Activated CD4-positive, alpha-beta T cell treated with anti-CD3 and anti-CD28 coated beads, Interleukin-2, Interleukin-4, amounts not matched to agents 100 ng/mL and 50 ng/mL, durations not matched to agents 16 hours and 8 hours (primary cell): ENCODE results near the gene COQ9.
"Not testable (repeated sequence)": the region's sequence is repeated elsewhere in the genome, so short reads cannot be mapped to it uniquely, and the experiment has no call there.

Source experiments
- DNase-seq: peaks from one replicate; pipeline ENCODE4 v3.0.0-alpha.2; 2020; ENCODE audit warnings: low spot score

COQ9 gene, protein sequence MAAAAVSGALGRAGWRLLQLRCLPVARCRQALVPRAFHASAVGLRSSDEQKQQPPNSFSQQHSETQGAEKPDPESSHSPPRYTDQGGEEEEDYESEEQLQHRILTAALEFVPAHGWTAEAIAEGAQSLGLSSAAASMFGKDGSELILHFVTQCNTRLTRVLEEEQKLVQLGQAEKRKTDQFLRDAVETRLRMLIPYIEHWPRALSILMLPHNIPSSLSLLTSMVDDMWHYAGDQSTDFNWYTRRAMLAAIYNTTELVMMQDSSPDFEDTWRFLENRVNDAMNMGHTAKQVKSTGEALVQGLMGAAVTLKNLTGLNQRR

DNA sequence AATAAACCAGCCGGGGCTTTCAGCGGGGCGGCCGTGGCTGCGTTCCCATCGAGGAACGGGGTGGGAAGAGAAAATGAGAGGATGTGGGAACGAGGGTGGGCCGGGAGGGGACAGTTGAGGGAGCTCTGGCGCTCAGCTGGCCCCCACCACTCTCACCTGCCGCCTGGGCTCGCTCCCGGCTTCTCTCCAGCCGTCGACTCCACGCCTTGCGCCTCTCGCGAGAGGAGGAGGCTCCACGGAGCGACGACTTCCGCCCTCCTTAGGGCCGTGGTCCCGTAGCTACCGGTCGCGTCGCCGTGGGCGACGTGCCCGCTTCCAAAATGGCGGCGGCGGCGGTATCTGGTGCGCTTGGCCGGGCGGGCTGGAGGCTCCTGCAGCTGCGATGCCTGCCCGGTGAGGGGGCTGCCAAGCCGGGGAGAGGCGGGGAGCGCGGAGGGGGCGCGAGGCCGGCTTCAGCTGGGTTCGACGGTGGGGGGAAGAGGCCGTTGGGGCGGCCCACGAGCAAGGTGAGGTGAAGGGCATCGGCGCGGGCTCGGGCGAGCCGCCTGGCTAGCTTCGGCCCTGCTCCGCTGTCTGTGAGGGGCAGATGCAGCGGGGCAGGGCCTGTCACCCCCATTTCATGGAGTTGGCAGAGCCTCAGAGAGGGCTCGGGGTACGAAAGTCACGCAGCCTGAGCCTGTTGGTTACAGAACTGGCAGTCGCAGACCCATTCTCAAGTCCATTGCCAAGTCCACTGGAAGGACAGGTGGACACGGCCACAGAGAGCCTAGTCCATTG is at the start of gene COQ9, which contains the start of gene CIAPIN1:
TSS of gene COQ9 (plus strand) at position 294 of the 777 bp plus-strand sequence. CDS start at position 321, 27 bp downstream.
TSS of gene CIAPIN1 (minus strand) at position 200 of the 777 bp plus-strand sequence. CDS start 6,457 bp downstream, outside the sequence.
- DNase-seq = peak; percentile 96

DNA sequence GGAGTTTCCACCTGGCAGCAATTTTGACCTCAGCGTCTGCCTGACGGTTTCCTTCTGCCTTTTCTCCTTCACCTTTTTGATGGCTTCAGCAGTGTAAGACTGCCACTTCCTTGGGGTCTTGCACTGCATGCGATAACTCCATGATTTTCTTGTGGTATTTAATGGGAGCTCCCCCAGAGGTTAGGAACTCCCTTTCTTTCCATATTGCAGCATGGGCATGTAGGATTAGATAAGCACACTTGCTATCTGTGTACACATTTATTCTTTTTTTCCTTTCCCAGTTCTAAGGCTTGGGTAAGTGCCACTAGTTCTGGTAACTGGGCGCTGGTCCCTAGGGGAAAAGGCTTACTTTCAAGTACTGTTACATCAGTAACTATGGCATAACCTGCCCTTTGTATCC is 49.8 kb upstream of the COQ9 start:
- DNase-seq = not testable (repeated sequence)

DNA sequence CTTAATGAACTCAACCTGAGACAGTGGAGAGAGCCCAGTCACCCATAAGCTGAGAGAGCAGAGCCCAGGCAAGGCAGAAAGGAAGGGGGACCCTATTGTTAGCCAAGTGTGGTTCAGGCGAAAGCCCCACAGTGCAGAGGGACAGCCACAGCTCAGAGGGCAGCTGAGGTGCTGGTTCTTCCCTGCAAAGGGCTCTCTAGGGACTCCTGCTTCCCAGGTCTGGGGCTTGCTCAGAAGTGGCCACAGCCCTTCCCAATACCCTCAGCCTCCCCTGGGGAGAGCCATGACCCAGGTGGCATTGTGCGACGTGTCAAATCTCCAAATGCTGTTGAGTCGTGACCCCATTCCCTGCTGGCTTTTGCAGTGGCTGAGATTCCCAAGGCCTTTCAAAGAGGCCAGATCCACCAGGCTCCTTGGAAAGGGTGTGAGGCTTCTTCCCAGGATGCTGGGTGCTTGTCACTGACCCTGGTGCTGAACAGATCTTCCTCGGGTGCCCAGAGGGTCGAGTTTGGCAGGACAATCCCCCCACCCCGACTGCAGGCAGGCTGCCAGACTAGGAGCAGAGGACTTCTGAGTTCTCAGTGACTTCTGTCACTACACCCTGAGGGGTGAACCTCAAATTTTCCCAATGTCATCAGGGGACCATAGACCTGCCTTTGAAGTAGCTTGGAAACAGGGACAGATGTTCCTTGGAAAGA is 45.2 kb upstream of the COQ9 start:
- DNase-seq = no peak

DNA sequence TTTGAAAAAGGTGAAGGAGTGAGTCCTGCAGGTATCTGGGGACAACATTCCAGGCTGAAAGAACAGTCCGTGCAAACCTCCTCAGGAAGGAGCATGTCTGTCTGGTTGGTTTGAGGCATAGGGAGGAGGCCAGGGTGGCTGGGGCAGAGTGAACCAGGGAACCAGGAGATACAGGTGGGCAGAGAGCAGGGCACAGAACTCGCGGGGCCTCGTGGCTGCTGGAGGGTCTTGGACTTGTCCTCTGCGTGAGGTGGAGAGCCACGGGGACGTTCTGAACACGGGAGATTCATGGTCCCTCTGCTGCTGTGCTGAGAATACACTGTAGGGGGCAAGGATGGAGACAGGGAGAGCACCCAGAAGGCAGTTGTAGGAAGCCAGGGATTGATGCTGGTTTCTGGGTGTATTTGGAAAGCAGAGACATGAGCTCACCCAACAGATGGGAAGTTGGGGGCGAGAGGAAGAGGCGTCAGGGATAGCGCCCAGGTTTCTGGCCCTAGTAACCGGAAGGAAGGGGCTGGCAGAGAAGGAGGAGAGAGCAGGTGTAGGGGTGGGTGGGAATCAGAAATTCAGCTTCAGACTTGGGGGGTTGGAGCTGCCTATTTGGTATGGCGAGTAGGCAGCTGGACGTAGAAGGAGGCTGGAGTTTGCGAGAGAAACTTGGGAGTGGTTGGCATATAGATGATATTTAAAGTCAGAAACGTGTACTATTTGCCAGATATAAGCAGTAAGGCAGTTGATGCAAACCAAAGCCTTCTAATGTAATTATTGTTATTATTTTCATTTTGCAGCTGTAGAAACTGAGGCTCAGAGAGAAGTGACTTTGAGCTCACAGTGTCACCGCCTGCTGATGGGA is 43.1 kb upstream of the COQ9 start, which contains the start of gene CCL17:
TSS of gene CCL17 (plus strand) at position 803 of the 853 bp plus-strand sequence. CDS start 9,166 bp downstream, outside the sequence.
- DNase-seq = no peak

DNA sequence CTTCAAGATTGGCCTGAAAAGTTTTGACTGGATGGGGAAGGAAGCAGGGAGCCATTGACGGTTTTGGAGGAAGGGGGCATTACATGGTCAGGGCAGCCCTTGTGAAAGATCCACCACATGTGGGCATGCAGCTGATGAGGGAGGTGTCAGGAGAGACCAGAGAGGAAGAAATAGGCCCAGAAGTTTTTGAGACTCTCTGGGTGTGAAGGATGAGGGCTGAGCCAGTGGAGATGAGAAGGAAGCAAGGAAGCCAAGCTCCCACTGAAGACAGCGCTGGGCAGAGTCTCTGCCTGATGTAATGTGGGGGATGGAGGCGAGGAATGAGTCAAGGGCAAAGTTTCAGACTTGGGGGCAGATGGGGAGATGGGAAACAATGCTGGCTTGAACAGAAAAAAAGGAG is 42.2 kb upstream of the COQ9 start:
- DNase-seq = no peak

DNA sequence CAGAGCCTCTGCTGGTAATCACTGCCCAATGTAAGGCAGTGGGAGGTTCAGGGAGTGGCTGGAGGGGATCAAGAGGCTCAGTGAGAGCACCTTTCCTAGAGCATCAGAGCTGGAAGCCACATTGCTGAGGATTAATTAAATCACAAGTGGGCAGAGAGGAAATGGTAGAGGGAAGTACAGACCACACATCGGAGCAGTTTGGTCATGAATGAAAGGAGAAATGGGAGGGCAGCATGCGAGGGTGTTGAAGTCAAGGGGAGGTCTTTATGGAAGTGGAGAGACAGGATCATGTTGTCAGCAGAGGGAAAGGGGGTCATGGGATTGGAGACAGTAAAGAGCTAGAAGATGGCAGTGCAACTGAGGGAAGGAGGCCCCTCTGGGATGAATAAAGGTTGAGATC is 40.4 kb upstream of the COQ9 start:
- no peak for DNase-seq

DNA sequence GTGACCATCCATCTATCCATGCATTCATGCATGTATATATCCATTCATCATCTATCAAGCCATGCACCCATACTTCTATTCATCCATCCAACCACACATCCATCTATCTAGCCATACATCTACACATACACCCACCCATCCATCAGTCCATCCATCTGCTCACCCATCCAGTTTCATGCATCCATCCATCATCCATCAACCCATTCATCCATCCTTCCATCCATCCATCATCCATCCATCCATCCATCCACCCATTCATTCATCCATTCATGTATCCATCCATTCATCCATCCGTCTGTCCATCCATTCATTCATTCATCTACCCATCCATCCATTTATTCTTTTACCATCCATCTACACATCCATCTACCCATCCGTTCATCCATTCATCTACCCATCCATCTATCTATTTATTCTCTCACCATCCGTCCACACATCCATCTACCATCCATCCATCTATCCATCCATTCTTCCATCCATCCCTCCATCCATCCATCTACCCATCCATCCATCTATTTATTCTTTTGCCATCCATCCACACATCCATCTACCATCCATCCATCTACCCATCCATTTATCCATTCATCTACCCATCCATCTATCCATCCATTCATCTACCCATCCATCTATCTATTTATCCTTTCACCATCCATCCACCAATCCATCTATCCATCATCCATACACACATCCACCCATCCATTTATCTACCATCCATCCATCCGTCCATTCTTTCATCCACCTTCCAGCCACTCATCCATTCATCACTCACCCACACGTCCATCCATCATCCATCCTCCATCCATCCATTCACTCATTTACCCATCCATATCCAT is 39.5 kb upstream of the COQ9 start:
- DNase-seq = no peak

DNA sequence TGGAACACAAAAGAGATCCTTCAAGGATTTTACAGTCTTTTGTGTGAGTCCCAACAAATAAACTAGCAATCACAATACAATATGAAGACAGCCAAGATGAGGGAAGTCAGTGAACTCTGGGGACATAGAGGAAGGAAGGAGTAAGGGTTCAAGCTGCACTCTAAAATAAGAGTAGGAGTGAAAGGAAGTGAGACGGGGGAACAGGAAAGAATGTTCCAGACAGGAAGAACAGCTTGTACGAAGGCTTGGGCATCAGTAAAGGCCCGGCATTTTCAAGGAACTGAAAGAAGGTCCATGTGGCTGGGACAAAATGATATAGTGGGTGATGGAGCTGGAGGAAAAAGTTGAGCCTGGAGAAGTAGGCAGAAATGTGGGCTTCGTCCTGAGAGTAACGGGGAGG is 38.2 kb upstream of the COQ9 start:
- no peak for DNase-seq

DNA sequence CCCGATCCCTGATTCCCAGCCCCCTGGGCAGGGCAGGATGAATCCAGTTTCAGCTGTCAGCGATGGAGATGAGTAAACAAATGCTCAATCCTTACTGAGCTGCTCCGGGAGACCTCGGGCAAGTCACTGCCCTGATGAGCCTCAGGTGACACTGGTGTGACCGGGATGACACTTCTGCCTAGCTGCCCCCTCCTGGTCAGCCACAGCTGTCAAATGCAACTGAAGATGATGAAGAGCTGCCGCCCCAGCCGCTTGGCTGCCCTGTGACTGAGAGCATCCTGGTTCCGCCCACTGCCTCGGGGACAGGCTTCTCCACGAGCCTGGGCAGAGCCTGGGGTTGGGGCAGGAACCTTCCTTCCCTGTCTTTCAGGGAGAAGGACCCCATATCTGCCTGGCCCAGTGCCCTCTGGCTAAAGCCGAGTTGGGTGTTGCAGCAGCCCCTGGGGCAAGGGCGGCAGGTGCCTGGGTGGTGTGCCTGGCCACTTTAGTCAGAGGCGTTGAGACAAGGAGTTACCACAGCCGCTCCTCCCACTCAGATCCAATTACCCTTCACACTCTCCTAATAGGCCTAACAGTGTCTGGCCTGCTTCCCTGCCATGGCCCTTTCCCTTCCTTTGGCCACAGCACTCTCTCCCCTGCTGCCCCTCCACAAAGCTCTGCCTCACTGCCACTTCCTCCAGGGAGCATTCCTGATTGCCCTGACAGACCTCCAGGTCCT is 37.2 kb upstream of the COQ9 start:
- DNase-seq = no peak

DNA sequence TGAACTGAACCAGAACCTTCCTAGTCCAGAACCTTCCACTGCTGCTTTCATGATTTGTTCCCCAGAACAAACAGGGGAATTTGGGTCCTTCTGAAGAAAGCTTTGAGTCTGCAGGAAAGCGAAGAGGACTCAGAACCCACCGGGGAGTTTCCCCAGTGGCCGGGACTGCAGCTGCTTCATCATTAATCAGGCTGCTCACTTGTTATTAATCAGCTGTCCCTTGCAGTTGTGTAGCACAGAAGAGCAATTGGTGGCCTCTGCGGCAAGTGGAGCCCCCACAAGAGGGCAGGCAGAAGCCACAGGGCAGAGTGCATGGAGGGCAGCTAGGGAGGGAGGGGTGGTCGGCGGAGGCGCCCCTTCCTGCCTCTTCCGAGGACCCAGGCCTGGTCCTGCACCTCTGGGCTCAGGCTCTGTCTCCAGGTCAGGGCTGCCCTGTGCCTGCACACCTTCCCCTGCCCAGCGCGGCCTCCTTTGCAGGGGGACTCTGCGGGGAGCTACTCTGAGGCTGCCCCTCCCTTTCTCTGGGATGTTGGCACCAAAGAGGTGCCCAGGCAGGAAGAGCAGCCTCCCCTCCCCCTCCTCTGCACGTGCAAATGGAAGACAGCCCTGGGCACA is 35.8 kb upstream of the COQ9 start:
- no peak for DNase-seq

DNA sequence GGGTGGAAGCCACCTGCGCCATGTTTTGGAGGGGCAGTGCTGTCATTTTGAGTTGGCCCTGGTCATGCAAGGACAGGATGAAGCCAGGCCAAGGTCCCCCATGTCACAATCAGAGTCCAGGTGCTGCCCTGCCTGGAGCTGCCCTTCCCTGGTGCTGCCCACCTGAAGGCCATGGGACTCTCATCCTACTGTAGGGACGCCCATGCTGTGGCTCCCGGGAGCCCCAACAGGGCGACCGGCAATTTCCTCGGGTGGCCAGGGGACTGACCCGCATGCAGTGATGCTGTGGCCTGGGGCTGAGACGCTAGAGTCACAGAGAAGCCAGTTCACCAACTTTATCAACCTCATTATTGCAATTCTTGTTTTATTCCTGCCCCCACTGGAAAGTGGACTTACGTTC is 34.7 kb upstream of the COQ9 start:
- DNase-seq = no peak

DNA sequence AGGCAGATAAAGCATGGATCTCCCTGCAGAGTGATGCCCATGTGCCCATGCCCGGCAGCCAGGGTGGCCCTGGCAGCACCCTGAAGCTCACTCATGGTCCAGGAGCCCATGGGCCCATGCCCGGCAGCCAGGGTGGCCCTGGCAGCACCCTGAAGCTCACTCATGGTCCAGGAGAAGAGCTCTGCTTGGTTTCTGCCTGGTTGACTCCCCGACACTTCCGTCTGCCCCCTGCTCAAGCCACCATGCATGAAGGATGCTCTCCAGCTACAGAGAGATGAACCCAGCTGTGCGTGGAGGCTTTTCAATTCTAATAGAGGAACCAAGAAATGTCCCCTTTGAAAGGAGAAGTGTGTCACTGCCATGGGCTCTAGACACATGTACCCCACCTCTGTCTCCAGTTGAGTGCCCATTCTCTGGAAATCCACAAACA is 34.0 kb upstream of the COQ9 start:
- no peak for DNase-seq

DNA sequence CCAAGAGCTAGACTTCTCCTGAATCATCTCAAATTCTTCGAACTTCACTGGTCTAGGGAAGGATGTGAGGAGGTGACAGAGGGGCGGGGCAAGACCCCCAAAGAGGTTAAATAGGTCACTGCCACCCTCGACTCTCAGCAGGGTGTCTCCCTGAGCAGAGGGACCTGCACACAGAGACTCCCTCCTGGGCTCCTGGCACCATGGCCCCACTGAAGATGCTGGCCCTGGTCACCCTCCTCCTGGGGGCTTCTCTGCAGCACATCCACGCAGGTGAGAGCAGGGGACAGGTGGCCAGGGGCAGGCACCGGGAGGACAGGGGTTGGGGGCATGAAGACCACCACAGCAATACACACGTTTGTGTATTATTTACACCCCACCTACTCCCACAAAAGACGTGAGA is 33.5 kb upstream of the COQ9 start:
- DNase-seq = no peak

DNA sequence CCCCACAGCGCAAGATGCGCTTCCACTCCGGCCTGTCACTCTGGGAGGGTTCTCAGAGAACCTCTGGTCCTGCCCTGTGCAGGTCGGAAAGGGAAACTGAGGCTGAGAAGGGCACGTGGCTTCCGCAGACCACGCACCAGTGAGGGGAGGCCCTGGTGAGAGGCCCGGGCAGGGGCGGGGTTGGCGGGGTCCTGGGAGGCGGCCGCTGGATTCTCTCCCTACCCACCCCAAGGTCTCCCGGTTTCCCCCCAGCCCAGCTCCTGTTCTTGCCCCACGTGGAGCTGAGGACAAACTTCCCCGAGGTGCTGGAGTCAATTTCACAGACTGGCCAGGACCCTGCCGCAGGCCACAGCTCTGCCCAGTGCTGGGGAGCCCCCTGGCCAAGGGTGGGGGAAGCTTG is 31.2 kb upstream of the COQ9 start:
- no peak for DNase-seq

DNA sequence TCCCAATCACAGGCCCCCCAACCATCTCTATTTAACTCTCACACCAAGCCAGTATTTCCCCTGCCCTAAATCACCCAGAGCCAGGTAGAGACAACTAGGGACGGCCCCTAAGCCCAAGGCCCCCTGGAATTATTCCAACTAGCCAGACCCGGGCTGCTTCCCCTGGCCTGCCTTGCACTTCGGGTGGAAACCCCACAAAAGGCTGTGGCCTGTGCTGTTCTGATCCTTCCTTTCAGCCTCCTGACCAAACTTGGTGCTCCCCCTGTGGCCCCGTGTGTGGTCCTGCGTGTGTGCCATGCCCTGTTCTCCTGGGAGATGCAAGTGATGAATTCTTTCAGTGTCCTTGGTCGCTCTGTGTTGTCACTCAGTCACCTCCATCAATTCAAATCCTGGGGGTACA is 27.8 kb upstream of the COQ9 start:
- no peak for DNase-seq

DNA sequence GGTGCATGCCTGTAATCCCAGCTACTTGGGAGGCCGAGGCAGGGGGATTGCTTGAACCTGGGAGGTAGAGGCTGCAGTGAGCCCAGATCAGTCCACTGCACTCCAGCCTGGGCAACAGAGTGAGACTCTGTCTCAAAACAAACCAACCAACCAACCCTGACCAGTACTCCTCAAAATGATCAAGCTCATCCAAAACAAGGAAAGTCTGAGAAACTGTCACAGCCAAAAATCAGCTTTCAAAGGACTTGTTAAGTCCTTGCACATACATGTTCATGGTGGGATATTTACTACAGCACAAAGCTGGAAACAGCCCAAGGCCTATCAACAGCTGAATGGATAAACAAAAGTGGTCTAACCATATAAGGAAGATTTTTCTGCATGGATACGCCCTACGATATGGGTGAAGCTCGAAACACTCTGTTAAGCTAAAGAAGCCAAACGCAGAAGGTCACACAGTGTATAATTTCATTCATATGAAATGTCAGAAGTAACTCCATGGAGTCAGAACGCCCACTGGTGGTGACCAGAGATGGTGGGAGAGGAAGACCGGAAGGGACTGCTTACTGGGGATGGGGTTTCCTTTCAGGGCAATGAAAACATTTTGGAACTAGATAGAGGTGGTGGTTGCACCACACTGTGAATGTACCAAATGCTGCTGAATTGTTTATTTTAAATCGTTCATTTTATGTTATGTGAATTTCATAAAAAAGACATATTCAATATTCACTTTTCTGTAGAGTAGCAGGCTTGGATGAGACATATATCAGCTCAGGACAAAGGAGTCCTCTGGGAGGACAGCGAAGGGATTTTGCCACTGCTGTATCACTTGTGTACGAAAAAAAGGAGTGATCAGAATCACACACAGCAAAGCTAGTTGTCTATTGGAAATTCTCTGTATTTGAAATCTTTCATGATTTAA is 25.0 kb upstream of the COQ9 start:
- DNase-seq = no peak

DNA sequence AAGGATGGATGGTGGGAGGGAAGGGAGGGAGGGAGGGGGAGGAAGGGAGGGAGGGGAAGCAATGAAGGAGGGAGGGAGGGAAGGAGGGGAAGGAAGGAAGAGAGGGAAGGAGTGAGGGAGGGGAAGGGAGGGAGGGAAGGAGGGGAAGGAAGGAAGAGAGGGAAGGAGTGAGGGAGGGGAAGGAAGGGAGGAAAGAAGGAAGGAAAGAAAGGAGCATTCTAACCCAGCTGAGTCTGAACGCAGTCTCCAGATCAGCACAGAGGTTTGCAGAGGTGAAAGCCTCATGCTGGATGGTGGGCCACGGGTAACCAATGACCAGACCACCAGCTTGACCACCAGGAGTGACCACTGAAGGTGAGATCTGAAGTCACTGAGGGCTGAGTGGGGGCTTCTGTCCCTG is 24.1 kb upstream of the COQ9 start:
- no peak for DNase-seq

DNA sequence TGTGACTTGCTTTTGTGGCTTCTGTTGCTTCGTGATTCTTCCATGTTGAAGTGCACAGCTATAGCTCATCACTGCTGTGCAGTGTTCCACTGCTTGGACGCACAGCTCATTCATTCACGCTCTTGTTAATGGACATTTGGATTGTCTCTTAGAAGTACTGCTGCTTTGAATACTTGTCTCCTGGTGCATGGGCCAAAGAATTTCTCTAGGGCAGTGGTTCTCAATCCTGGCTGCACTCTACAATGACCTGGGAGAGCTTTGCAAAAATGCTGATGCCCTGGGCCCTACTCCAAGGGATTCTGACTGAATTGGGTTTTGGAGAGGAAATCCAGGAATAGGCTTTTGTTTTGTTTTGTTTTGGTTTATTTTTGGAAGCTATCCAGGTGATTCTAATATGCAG is 22.7 kb upstream of the COQ9 start:
- DNase-seq = no peak

DNA sequence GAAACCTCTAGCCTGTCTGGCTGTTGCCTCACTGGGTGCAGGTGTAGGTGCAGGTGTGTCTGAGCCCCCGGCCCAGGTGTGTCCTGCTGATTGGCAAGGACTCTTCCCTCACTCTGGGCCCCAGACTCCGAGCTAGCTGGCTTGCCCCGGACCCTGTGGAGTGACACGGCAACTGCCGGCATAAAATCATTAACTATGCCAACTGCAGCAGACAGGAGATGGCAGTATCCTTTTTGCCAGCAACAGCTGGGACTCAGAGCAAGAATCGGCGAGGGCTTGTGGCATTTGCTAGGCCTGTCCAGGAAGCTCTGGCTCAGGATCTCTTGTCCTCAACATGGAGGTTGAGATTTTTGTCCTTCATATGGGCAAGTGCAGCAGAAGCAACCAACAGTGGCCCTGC is 20.9 kb upstream of the COQ9 start:
- DNase-seq = no peak
